ENCODE results near the gene GLRA1. TPM values are rescaled to one million over a fixed set of nuclear protein-coding genes. Genes with fewer than 3 reads are reported as not detected.

Gene GLRA1
- total RNA-seq, 1 experiment from 2014 or later, result not detected

DNA sequence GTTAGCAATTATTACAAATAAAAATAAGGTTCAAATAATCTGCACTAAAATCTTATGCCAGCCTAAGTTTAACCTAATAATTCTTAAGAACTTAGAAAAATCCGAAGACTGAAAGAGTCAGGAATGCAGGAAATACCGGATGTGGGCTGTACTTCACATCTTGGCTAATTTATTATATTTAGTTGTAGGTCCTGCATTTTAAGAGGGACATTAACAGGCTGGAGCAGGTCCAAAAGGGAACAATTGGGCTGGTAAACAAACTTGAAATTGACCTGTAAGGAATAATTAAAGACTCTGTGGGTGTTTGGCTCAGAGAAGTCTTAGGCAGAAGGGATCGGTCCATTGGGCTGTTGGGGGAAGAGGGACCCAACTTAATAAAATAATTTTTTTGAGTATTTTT, 18.4 kb downstream of the GLRA1 start:
- intact Hi-C loops (cut with micrococcal nuclease; ENCODE audit: unreplicated experiment), result no loop called here
- DNase-seq, result no peak
- Histone ChIP-seq H3K36me3 (ENCODE audit: control insufficient read depth, insufficient read depth, low read length) (no peaks in the 10 kb centered on the region), H3K27me3 (replicated peaks; ENCODE audit: control insufficient read depth, insufficient read depth, low read length) (no peaks in the 10 kb centered on the region), H3K4me3 (ENCODE audit: low read depth, low read length) (no peak overlapping the region), H3K9me3 (no peaks in the 10 kb centered on the region), H3K4me1 (no peaks in the 10 kb centered on the region)
- H3K4me1 Mint-ChIP-seq (ENCODE audit: low read depth, unreplicated experiment), result no peaks in the 10 kb centered on the region
- TF ChIP-seq, protein P1, sequence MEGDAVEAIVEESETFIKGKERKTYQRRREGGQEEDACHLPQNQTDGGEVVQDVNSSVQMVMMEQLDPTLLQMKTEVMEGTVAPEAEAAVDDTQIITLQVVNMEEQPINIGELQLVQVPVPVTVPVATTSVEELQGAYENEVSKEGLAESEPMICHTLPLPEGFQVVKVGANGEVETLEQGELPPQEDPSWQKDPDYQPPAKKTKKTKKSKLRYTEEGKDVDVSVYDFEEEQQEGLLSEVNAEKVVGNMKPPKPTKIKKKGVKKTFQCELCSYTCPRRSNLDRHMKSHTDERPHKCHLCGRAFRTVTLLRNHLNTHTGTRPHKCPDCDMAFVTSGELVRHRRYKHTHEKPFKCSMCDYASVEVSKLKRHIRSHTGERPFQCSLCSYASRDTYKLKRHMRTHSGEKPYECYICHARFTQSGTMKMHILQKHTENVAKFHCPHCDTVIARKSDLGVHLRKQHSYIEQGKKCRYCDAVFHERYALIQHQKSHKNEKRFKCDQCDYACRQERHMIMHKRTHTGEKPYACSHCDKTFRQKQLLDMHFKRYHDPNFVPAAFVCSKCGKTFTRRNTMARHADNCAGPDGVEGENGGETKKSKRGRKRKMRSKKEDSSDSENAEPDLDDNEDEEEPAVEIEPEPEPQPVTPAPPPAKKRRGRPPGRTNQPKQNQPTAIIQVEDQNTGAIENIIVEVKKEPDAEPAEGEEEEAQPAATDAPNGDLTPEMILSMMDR (IDR thresholded peaks at IDR 0.05; ENCODE audit: insufficient read depth in 1 of 2, low read depth in 1 of 2, low read length in 1 of 2, severe bottlenecking in 1 of 2, unreplicated experiment in 1 of 2), result no peak
- POLR2A ChIA-PET, result no interaction called here
- no peaks in the 10 kb centered on the region for H3K36me3 Mint-ChIP-seq (ENCODE audit: insufficient read depth, unreplicated experiment)
- no peaks in the 10 kb centered on the region for H3K9me3 Mint-ChIP-seq (ENCODE audit: unreplicated experiment)
- no peak overlapping the region for H3K4me3 Mint-ChIP-seq (ENCODE audit: unreplicated experiment)
- H3K27me3 Mint-ChIP-seq (ENCODE audit: insufficient read depth, unreplicated experiment), result peaks cover 17% of the 10 kb centered on the region
- no TSS peak for BruUV-seq (replicated peaks)
- CTCF ChIA-PET, result no interaction called here
- no peak overlapping the region for H3K27ac Mint-ChIP-seq (ENCODE audit: unreplicated experiment)

DNA sequence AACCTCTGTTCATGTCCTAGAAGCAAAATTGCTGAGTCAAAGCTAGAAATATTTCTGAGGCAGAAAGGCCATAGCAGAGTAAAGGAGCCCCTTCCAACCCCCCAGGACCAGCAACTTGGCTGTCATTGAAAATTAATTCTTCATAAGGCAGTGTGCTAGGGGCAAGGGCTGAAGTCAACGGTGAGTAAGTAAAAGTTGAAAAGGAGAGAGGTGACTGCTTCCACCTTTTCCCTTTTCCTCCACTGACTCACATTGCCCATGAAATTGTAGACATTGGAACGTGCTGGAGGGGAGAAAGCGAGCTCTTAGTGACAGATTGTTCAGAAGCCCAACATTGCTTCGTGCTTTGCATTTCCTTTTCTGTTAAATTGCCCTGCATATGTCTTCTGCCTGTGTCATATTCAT, 19.1 kb downstream of the GLRA1 start:
- H3K4me1 ChIP-seq, result no peaks in the 10 kb centered on the region
- H3K4me3 Mint-ChIP-seq (ENCODE audit: unreplicated experiment), result no peak overlapping the region
- H3K4me1 Mint-ChIP-seq (ENCODE audit: low read depth, unreplicated experiment), result no peaks in the 10 kb centered on the region
- no peaks in the 10 kb centered on the region for H3K9me3 ChIP-seq
- no TSS peak for BruUV-seq (replicated peaks)
- no peak for DNase-seq
- intact Hi-C loops (cut with micrococcal nuclease; ENCODE audit: unreplicated experiment), result no loop called here
- H3K27me3 ChIP-seq (replicated peaks; ENCODE audit: control insufficient read depth, insufficient read depth, low read length), result no peaks in the 10 kb centered on the region; the same call in 1 of the 2 replicates
- TF ChIP-seq, protein P1 (IDR thresholded peaks at IDR 0.05; ENCODE audit: insufficient read depth in 1 of 2, low read depth in 1 of 2, low read length in 1 of 2, severe bottlenecking in 1 of 2, unreplicated experiment in 1 of 2), result no peak
- H3K27ac Mint-ChIP-seq (ENCODE audit: unreplicated experiment), result no peak overlapping the region
- no peaks in the 10 kb centered on the region for H3K9me3 Mint-ChIP-seq (ENCODE audit: unreplicated experiment)
- POLR2A ChIA-PET, result no interaction called here
- H3K4me3 ChIP-seq (ENCODE audit: low read depth, low read length), result no peak overlapping the region
- no peaks in the 10 kb centered on the region for H3K36me3 Mint-ChIP-seq (ENCODE audit: insufficient read depth, unreplicated experiment)
- H3K27me3 Mint-ChIP-seq (ENCODE audit: insufficient read depth, unreplicated experiment), result peaks cover 18% of the 10 kb centered on the region
- CTCF ChIA-PET, result no interaction called here
- no peaks in the 10 kb centered on the region for H3K36me3 ChIP-seq (ENCODE audit: control insufficient read depth, insufficient read depth, low read length)

DNA sequence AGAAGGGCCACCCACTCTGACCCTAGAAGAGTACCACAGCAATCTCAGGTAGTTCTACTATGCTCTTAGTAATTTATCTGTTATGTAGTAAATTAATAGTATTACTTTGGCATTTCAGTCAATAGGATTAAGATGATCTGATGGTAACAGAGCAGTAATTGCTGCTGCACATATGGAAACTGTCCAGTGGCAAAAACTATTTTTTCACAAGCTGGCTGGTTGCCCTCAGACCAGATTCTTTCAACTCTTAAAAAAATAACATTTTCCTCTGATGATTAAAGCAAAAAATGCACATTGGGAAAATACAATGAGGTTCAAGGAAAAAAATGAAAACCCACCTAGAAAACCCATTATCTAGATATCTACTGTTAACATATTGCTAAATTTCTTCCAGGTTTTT, 19.7 kb downstream of the GLRA1 start:
- H3K27me3 Mint-ChIP-seq (ENCODE audit: insufficient read depth, unreplicated experiment), result peaks cover 17% of the 10 kb centered on the region
- H3K4me3 Mint-ChIP-seq (ENCODE audit: unreplicated experiment), result no peak overlapping the region
- TF ChIP-seq, protein P1 (IDR thresholded peaks at IDR 0.05; ENCODE audit: insufficient read depth in 1 of 2, low read depth in 1 of 2, low read length in 1 of 2, severe bottlenecking in 1 of 2, unreplicated experiment in 1 of 2), result no peak
- no peak for DNase-seq
- intact Hi-C loops (cut with micrococcal nuclease; ENCODE audit: unreplicated experiment), result no loop called here
- no peaks in the 10 kb centered on the region for H3K9me3 Mint-ChIP-seq (ENCODE audit: unreplicated experiment)
- POLR2A ChIA-PET, result no interaction called here
- Histone ChIP-seq H3K36me3 (ENCODE audit: control insufficient read depth, insufficient read depth, low read length) (no peaks in the 10 kb centered on the region), H3K9me3 (no peaks in the 10 kb centered on the region), H3K4me1 (no peaks in the 10 kb centered on the region), H3K27me3 (replicated peaks; ENCODE audit: control insufficient read depth, insufficient read depth, low read length) (no peaks in the 10 kb centered on the region; the same call in 1 of the 2 replicates), H3K4me3 (ENCODE audit: low read depth, low read length) (no peak overlapping the region)
- BruUV-seq (replicated peaks), result no TSS peak
- CTCF ChIA-PET, result no interaction called here
- no peak overlapping the region for H3K27ac Mint-ChIP-seq (ENCODE audit: unreplicated experiment)
- H3K4me1 Mint-ChIP-seq (ENCODE audit: low read depth, unreplicated experiment), result no peaks in the 10 kb centered on the region
- no peaks in the 10 kb centered on the region for H3K36me3 Mint-ChIP-seq (ENCODE audit: insufficient read depth, unreplicated experiment)
